B cell (primary cell): ENCODE data around the gene MAP3K9. TPM values are rescaled to one million over a fixed set of nuclear protein-coding genes. Genes with fewer than 3 reads are reported as not detected.
A peak's percentile ranks its signal among the peaks of the same experiment; 100 is the strongest.

Experiments
- ATAC-seq: fragments of 200-7000 bp; cut with Tn5 transposase; one replicate; pipeline ENCODE4 v1.10.0; 2021; ENCODE audit warnings: low read depth, mild to moderate bottlenecking, moderate number of reproducible peaks, moderate library complexity
- CTCF ChIA-PET: fragments of 350-600 bp; sonication (Branson Sonifier 250); formaldehyde crosslinking; loops from one replicate; lab custom pipeline; 2021; ENCODE audit warnings: antibody characterized with exemption, inconsistent platforms; lab: Charles Lee
- POLR2A ChIA-PET: fragments of 350-600 bp; sonication (Branson Sonifier 250); formaldehyde crosslinking; loops from one replicate; lab custom pipeline; 2021; ENCODE audit warnings: antibody characterized with exemption; lab: Charles Lee
- DNase-seq: peaks from one replicate; pipeline ENCODE4 v3.0.0; 2013
- H2AFZ ChIP-seq: 2 replicates; pipeline ENCODE4 v1.6.1; 2012; ENCODE audit warnings: mild to moderate bottlenecking, low read depth, low read length; ENCODE audit not compliant: insufficient read depth, poor library complexity, severe bottlenecking
- H3K27ac ChIP-seq, 2 donors: 1 replicate in 1 of 2; 2 replicates in 1 of 2; pipeline ENCODE4 v1.5.1; 2012 to 2013; ENCODE audit warnings: low read length in 2 of 2, mild to moderate bottlenecking in 2 of 2, moderate library complexity in 1 of 2
- H3K27me3 ChIP-seq, 4 experiments: fragments of 200-600 bp in 1 of 4; sonication (generic) in 1 of 4; replicated peaks in 1 of 4; 1 replicate in 2 of 4; 2 replicates in 2 of 4; pipeline versions ENCODE4 v1.6.1 to v1.7.0; 2013 to 2016; ENCODE audit warnings: low read length in 3 of 4, mild to moderate bottlenecking in 2 of 4, mixed read lengths in 1 of 4, moderate library complexity in 1 of 4; ENCODE audit not compliant: insufficient read depth in 4 of 4, control insufficient read depth in 3 of 4; ENCODE audit errors: control extremely low read depth in 1 of 4
- H3K36me3 ChIP-seq, 2 experiments: replicated peaks in 1 of 2; 1 replicate in 1 of 2; 2 replicates in 1 of 2; pipeline versions ENCODE4 v1.6.1 to v1.7.1; 2013; ENCODE audit warnings: low read length in 1 of 2; ENCODE audit not compliant: insufficient read depth in 2 of 2, control insufficient read depth in 1 of 2; ENCODE audit errors: control extremely low read depth in 1 of 2, extremely low read depth in 1 of 2
- H3K4me1 ChIP-seq, 2 donors: fragments of 200-600 bp in 1 of 2; sonication (generic) in 1 of 2; 1 replicate in 1 of 2; 2 replicates in 1 of 2; pipeline versions ENCODE4 v1.5.1 to v1.6.1; 2013 to 2017; ENCODE audit warnings: low read length in 2 of 2; ENCODE audit not compliant: control insufficient read depth in 2 of 2, insufficient read depth in 2 of 2
- H3K4me2 ChIP-seq: replicated peaks from 2 replicates; pipeline ENCODE3; 2012; ENCODE audit warnings: mild to moderate bottlenecking, low read depth, low read length; ENCODE audit not compliant: poor library complexity, severe bottlenecking
- H3K4me3 ChIP-seq, 5 experiments: fragments of 200-600 bp in 1 of 5; sonication (generic) in 1 of 5; 1 replicate in 3 of 5; 2 replicates in 2 of 5; pipeline versions ENCODE4 v1.5.1 to v1.7.0; 2011 to 2016; ENCODE audit warnings: low read length in 4 of 5, mild to moderate bottlenecking in 4 of 5, low read depth in 2 of 5, control low read depth in 1 of 5, moderate library complexity in 1 of 5; ENCODE audit not compliant: insufficient read depth in 1 of 5; ENCODE audit errors: control extremely low read depth in 1 of 5, extremely low read depth in 1 of 5
- H3K79me2 ChIP-seq: fragments of 200-600 bp; sonication (generic); one replicate; pipeline ENCODE4 v1.6.0; 2016; ENCODE audit warnings: low read length; ENCODE audit not compliant: control insufficient read depth, insufficient read depth
- H3K9ac ChIP-seq: fragments of 200-600 bp; sonication (generic); 2 replicates; pipeline ENCODE4 v1.6.1; 2017; ENCODE audit warnings: mild to moderate bottlenecking, low read length, moderate library complexity
- H3K9me3 ChIP-seq, 3 donors: one replicate each; pipeline versions ENCODE4 v1.6.1 to v1.7.1; 2013; ENCODE audit warnings: low read length in 2 of 3; ENCODE audit not compliant: control insufficient read depth in 2 of 3, insufficient read depth in 1 of 3; ENCODE audit errors: control extremely low read depth in 1 of 3
- H4K20me1 ChIP-seq: 2 replicates; pipeline ENCODE4 v1.6.0; 2012; ENCODE audit warnings: mild to moderate bottlenecking, low read length; ENCODE audit not compliant: insufficient read depth, control insufficient read depth, poor library complexity, severe bottlenecking
- H3K27ac Mint-ChIP-seq: one replicate; pipeline ENCODE4 v1.8.0; 2021; ENCODE audit warnings: mixed read lengths
- H3K27me3 Mint-ChIP-seq: one replicate; pipeline ENCODE4 v1.8.0; 2021; ENCODE audit warnings: mixed read lengths
- H3K4me1 Mint-ChIP-seq: one replicate; pipeline ENCODE4 v1.8.0; 2021; ENCODE audit warnings: mixed read lengths
- H3K4me3 Mint-ChIP-seq: one replicate; pipeline ENCODE4 v1.8.0; 2021; ENCODE audit warnings: mixed read lengths
- H3K9me3 Mint-ChIP-seq: one replicate; pipeline ENCODE4 v1.8.0; 2022; ENCODE audit warnings: mixed read lengths; ENCODE audit not compliant: insufficient read depth
- CTCF ChIP-seq: fragments of 200-600 bp; IDR thresholded peaks from one replicate; pipeline ENCODE4 v1.8.0; 2022; ENCODE audit warnings: antibody characterized with exemption, mild to moderate bottlenecking
- EZH2 ChIP-seq: IDR thresholded peaks from 2 replicates; pipeline ENCODE4 v1.6.1; 2012; ENCODE audit warnings: borderline replicate concordance, low read depth, mild to moderate bottlenecking, moderate library complexity, low read length; ENCODE audit not compliant: insufficient read depth, poor library complexity, severe bottlenecking
- WGBS: methylation state at CpG from one replicate; pipeline ENCODE4 v1.1.5; 2013; ENCODE audit warnings: missing lambda C conversion rate; ENCODE audit not compliant: insufficient coverage; 5-methylcytosine and 5-hydroxymethylcytosine counted together
- intact Hi-C: fragments of 100-400 bp; cut with micrococcal nuclease; formaldehyde crosslinking; loops from one replicate; pipeline ENCODE4 v1.10.0; 2022
- polyA plus RNA-seq: library from polyadenylated mRNA; depleted of rRNA; stranded (reverse); fragments of >200 nt; gene quantifications from 2 replicates; pipeline ENCODE4 v1.2.3, GENCODE V29; 2012
- total RNA-seq, 2 donors: library from RNA; stranded (reverse); fragments of 120-200 nt in 1 of 2; gene quantifications; 1 replicate in 1 of 2; 2 replicates in 1 of 2; pipeline versions ENCODE4 v1.2.3 to v1.2.4, GENCODE V29; 2013 to 2022

The MAP3K9 gene
- total and polyA plus RNA-seq, 2 donors (not counting 1 experiment from before 2014, with no cell fraction given) = 4.7 to 20.2 TPM

- peak overlapping the region; percentile 45 for H3K4me2 ChIP-seq
Observed at GRCh38 chr14:70713511-70713916, 95.8 kb downstream of the MAP3K9 start.

More at GRCh38 chr14:70713511-70713916, 95.8 kb downstream of the MAP3K9 start:
- Histone ChIP-seq H3K27me3 (no peaks in the 10 kb centered on the region), H3K9ac (no peak overlapping the region), H3K79me2 (no peaks in the 10 kb centered on the region), H3K9me3 (no peaks in the 10 kb centered on the region), H3K4me3 (no peak overlapping the region), H3K27ac (no peak overlapping the region), H2AFZ (peak overlapping the region; percentile 32), H4K20me1 (no peaks in the 10 kb centered on the region), H3K36me3 (no peaks in the 10 kb centered on the region), H3K4me1 (peaks cover 21 to 26% of the 10 kb centered on the region in 2 donors)
- POLR2A ChIA-PET = interaction anchor here (0.7 to 1.2 kb wide), 5 partner anchors 11 to 114 kb away, joined by 3 read pairs; no protein-coding TSS in a partner anchor
- WGBS = 80% methylated on average over 3 of the region's 3 CpGs
- H3K27me3 Mint-ChIP-seq = no peaks in the 10 kb centered on the region
- H3K27ac Mint-ChIP-seq = no peak overlapping the region
- peaks cover 37% of the 10 kb centered on the region for H3K4me1 Mint-ChIP-seq
- no peaks in the 10 kb centered on the region for H3K9me3 Mint-ChIP-seq
- DNase-seq = no peak
- H3K4me3 Mint-ChIP-seq = no peak overlapping the region
- intact Hi-C loops = loop anchor here (1.0 kb wide), 1 partner anchor 113 kb away; the partner anchor contains the start of gene MED6
- no peak for ATAC-seq
- CTCF ChIA-PET = interaction anchor here (0.7 to 13.5 kb wide), 38 partner anchors 8 to 895 kb away, joined by 3 to 236 read pairs (median 5); partner anchors contain the start of genes MAP3K9, MED6, PCNX1 and TTC9
- no peak for TF ChIP-seq EZH2
- no peak for TF ChIP-seq CTCF
